Activated CD4-positive, CD25-positive, alpha-beta regulatory T cell (primary cell): ENCODE data around the gene RGL1.

ENCODE experiments used
- DNase-seq, 4 experiments: peaks; one replicate each; lab custom pipeline; 2025; lab: John Stamatoyannopoulos, UW

The RGL1 gene

GRCh38 chr1:183821889-183822611 lies 17.1 kb downstream of the RGL1 start:
- no peak for DNase-seq

GRCh38 chr1:183824291-183824690 lies 19.4 kb downstream of the RGL1 start:
- no peak for DNase-seq

DNA sequence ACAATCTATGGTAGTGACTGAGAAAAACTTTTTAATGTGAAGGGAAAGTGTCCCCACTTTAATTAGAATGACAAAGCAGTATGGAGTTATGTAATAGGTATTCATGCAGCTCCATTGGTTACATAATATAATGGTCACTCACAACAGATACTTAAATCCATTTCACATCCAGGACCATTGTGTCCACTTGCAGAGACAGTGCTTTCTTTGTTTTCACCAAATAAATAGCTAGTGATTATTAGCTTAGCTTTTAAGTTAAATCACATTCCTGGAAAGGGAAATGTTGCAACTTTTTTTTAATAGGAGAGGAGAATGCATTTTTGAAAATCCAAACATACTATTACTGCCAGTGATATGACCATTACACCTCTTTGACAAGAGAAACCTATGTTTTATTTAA lies 22.9 kb downstream of the RGL1 start:
- DNase-seq, result no peak

- DNase-seq, result no peak
Observed at GRCh38 chr1:183830389-183830788, 25.5 kb downstream of the RGL1 start.

DNA sequence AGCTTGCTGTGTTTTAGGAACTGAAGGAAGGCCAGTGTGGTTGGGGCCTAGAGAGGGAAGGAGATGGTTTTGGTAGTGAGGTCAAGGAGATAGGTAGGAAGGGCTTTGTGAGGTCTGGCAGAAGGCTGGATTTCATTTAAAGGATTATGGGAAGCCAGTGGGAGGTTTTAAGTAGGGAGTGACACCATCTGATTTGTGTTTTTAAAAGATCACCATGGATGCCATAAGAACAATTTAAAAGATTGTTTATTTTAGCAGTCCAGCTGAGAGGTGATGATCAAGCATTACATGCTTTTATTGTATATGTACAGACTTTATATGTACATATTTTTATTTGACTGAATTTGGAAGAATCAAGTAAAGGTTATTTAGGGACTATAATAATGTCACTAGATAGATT lies 26.4 kb downstream of the RGL1 start:
- no peak for DNase-seq

- no peak for DNase-seq
Observed at GRCh38 chr1:183832459-183832858, 27.5 kb downstream of the RGL1 start.

- no peak for DNase-seq
Observed at GRCh38 chr1:183834568-183834967, 29.6 kb downstream of the RGL1 start.

DNA sequence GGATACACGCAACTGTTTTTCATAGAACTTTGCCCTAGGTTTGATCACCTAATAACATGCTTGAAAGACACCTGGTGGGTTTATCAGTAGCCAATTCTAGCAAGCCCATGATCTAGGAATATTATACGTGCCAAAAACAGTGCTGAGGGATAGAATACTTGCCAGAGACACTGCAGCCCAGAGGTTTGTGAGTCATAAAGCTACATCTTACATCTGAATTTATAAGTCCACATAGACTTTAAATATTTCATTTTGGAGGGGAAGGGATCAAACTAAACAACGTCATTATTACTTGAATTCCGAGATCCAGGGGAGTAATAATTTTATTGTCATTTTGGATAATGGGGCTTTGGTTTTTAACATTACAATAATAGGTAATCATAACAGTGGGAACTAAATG lies 31.7 kb downstream of the RGL1 start:
- DNase-seq, result no peak

DNA sequence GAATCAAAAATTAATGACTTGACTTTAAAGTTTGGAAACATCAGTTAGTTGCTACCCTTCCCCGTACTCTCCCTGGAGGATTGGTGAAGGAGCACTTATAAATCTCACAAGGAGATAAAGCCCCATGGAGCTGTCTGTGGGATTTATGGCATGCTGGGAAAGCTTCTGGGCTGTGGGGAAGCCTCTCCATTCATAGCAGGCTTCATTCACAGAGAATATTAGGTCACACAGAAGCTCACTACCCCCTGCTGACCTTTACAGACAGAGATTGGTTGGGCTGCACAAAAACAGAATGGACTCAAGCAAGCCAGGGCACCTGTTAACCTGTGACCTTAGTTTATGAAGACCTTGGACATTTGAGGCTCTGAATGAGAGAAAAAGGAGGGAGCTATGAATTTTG lies 32.1 kb downstream of the RGL1 start:
- no peak for DNase-seq

DNA sequence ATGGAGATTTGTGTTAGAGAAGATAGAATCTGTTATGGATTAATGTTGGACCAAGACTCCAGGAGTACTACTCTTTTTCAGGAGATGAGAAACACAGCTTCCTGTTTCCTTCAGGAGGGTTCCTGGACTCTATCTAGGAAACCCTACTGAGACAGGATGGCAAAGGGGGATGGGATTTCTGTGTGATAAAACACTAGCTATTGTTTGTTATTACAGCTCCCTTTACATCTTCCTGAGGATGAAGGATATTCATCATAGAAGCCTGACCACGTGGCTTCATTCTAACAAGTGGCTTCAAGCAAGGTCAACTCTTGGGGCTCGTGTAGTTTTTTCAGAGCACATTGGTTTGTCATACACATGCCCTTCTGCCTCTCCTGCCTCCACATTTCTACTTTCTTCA lies 33.3 kb downstream of the RGL1 start:
- no peak for DNase-seq

GRCh38 chr1:183840140-183840539 lies 35.2 kb downstream of the RGL1 start:
- DNase-seq, result no peak

GRCh38 chr1:183841550-183841949 lies 36.6 kb downstream of the RGL1 start:
- DNase-seq, result no peak

GRCh38 chr1:183841950-183842794 lies 37.3 kb downstream of the RGL1 start:
- no peak for DNase-seq

DNA sequence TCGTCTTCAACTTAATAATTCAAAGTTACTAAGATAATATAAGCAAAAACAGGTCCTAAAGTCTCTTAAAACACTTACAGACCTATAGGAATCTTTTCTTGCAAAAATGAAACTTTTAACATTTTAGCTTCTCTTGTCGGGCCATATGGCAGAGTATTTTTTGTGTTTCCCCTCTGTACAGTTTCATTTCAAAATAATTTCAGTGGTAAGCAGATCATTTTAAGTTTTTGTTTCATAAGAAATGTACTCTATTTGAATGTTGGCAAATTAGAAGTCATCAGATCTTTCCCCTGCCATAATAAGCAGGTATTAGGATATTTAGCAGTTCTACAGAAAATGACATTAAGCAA lies 37.9 kb downstream of the RGL1 start:
- DNase-seq, result no peak

DNA sequence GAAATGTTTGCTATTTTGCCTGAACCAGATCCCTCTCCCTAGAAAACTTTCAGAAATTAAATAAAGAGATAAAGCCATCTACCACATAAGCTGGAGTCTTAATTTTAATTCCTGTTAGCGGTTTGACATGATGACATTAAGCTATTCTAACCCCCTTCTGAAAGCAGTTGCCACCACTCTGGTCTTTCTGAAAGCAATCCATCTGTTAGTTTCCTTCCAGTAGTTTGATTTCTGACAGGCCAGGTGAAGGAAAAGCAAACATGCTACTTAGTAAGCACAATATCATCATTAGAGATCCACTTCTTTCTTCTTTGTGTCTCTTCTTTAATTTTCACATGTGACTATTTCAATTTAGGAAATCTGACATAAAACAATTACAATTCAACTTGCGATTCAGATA lies 39.9 kb downstream of the RGL1 start:
- no peak for DNase-seq

- no peak for DNase-seq
Observed at GRCh38 chr1:183845681-183846080, 40.8 kb downstream of the RGL1 start.

- DNase-seq, result no peak
Observed at GRCh38 chr1:183847641-183848040, 42.7 kb downstream of the RGL1 start.

- no peak for DNase-seq
Observed at GRCh38 chr1:183850852-183851251, 45.9 kb downstream of the RGL1 start.

GRCh38 chr1:183859119-183859518 lies 54.2 kb downstream of the RGL1 start:
- no peak for DNase-seq

GRCh38 chr1:183859831-183860230 lies 54.9 kb downstream of the RGL1 start:
- no peak for DNase-seq

DNA sequence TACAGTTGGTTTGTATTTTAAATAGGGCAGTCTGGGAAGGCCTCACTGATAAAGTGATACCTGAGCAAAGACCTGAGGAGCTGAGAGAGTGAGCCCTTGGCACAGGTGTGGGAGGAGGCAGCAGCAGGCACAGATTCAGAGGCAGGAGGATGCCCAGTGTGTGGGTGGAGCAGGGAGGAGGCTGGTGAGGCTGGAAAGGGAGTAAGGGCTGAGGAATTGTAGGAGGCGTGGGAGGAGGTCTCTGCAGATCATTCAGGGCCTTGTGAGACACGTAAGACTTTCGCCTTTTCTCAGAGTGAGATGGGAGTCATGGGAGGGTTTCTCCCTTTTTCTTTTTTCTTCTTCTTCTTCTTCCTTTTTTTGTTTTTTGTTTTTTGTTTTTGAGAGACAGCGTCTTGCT lies 58.0 kb downstream of the RGL1 start:
- DNase-seq, result no peak

DNA sequence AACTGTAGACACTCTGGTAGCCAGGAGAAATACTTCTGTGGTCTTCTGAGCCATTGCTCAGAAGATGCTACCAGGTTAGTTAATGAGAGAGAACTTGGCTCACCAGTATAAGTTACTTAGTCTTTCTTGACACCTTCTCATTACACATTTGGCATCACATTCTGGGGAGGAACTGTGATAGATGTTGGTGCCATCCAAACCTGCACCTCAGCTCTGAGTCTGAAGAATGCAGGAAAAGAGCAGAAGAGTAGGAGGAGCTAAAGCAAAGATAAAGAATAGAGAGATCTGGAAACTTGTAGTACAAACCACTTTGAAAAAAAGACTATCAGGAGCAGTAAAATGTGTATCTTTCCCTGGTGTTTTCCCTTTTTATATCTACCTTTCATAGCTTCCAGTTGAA lies 58.9 kb downstream of the RGL1 start:
- DNase-seq, result no peak

DNA sequence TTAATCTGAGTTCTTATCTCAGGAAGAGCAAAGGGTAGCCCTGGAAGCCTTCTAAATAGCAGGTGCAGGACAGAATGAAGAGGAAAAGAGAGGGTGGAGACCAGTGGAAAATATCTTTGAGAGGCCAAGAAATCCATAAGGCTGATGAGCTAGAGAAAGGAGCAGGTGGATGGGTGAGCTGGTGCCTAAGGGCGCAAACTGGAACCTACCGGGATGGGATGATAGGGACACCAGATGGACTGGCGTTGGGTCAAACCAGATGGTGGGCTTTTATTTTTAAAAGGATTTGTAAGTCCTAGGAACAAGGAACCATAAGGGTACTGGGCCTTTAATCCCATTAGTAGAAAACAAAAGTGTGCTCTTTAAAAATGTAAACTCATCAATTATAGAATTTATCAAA lies 59.7 kb downstream of the RGL1 start:
- no peak for DNase-seq

DNA sequence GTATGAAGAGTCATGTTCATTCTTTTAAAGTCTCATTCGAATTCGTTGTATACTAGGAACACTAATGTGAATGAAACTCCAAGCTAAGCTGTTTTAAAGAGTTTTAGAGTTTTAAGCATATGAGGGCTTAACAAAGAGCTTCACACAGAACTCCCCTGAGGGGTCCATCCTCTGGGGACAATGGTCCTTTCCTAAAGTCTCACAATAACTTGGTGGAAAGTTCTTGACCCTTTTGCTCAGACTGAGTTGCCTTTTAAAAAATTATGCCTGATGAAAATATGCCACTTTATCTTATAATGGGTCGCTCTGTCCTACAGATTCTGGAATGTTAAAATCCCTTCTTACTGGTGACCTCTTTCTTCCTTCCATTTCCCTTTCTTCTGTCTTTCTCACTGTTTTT lies 64.3 kb downstream of the RGL1 start:
- DNase-seq, result no peak
